IMR-90 (cell line): ENCODE results near the gene PCDHGB3. TPM values are rescaled to one million over a fixed set of nuclear protein-coding genes. Genes with fewer than 3 reads are reported as not detected.
A peak's percentile ranks its signal among the peaks of the same experiment; 100 is the strongest.

ENCODE experiments used
- ATAC-seq: fragments of 200-7000 bp; cut with Tn5 transposase; 2 replicates; pipeline ENCODE4 v1.9.1; 2020; ENCODE audit warnings: low read depth, mild to moderate bottlenecking, moderate library complexity
- BruUV-seq: library from RNA; stranded (reverse); fragments of 400-500 nt; replicated peaks from 2 replicates; lab custom pipeline; 2021; lab: Mats Ljungman, UMichigan
- CTCF ChIA-PET: fragments of 300-600 bp; formaldehyde crosslinking; extraction: SDS; loops from one replicate; lab custom pipeline; 2021; ENCODE audit warnings: antibody characterized with exemption; lab: Yijun Ruan, JAX
- POLR2A ChIA-PET: fragments of 300-600 bp; sonication (Branson Sonifier 250); formaldehyde crosslinking; loops from one replicate; lab custom pipeline; 2022; ENCODE audit warnings: antibody characterized with exemption; ENCODE audit not compliant: unreplicated experiment; lab: Charles Lee
- DNase-seq: peaks from one replicate; pipeline ENCODE4 v3.0.0; 2013
- H2AFZ ChIP-seq: replicated peaks from 2 replicates; pipeline ENCODE3; 2013; ENCODE audit warnings: low read length, mild to moderate bottlenecking; ENCODE audit not compliant: poor library complexity
- H2AK5ac ChIP-seq: 2 replicates; pipeline ENCODE4 v1.6.1; 2013; ENCODE audit warnings: low read depth, low read length, inconsistent platforms
- H2AK9ac ChIP-seq: replicated peaks from 2 replicates; pipeline ENCODE3; 2013; ENCODE audit warnings: mild to moderate bottlenecking, low read depth, low read length, moderate library complexity; ENCODE audit not compliant: poor library complexity
- H2BK120ac ChIP-seq: 2 replicates; pipeline ENCODE4 v1.6.1; 2013; ENCODE audit warnings: low read depth, low read length, inconsistent platforms
- H2BK15ac ChIP-seq: 3 replicates; pipeline ENCODE4 v1.6.1; 2013; ENCODE audit warnings: low read depth, low read length, inconsistent platforms
- H2BK20ac ChIP-seq: 2 replicates; pipeline ENCODE4 v1.6.1; 2013; ENCODE audit warnings: low read depth, mild to moderate bottlenecking, inconsistent platforms, low read length, moderate library complexity
- H2BK5ac ChIP-seq: 2 replicates; pipeline ENCODE4 v1.6.1; 2013; ENCODE audit warnings: mild to moderate bottlenecking, low read depth, low read length, inconsistent platforms; ENCODE audit not compliant: poor library complexity, severe bottlenecking
- H3K14ac ChIP-seq: replicated peaks from 2 replicates; pipeline ENCODE4 v1.6.1; 2013; ENCODE audit warnings: low read depth, low read length, inconsistent platforms
- H3K18ac ChIP-seq: 2 replicates; pipeline ENCODE4 v1.6.1; 2013; ENCODE audit warnings: low read depth, low read length, control low read depth
- H3K23ac ChIP-seq: 2 replicates; pipeline ENCODE4 v1.6.1; 2013; ENCODE audit warnings: low read depth, low read length, inconsistent platforms
- H3K27ac ChIP-seq: 2 replicates; pipeline ENCODE4 v1.5.1; 2013; ENCODE audit warnings: mild to moderate bottlenecking, control low read depth, low read length; ENCODE audit not compliant: insufficient read depth
- H3K27me3 ChIP-seq: 2 replicates; pipeline ENCODE4 v1.6.1; 2013; ENCODE audit warnings: low read length; ENCODE audit not compliant: control insufficient read depth, insufficient read depth
- H3K36me3 ChIP-seq: 2 replicates; pipeline ENCODE4 v1.6.1; 2013; ENCODE audit warnings: low read length, mixed read lengths; ENCODE audit not compliant: control insufficient read depth, insufficient read depth
- H3K4ac ChIP-seq: 2 replicates; pipeline ENCODE4 v1.6.1; 2013; ENCODE audit warnings: low read depth, low read length, inconsistent platforms
- H3K4me1 ChIP-seq: 2 replicates; pipeline ENCODE4 v1.6.1; 2013; ENCODE audit warnings: low read length, mixed read lengths; ENCODE audit not compliant: control insufficient read depth, insufficient read depth
- H3K4me2 ChIP-seq: 2 replicates; pipeline ENCODE4 v1.6.1; 2013; ENCODE audit warnings: low read depth, mild to moderate bottlenecking, control low read depth, low read length, moderate library complexity
- H3K4me3 ChIP-seq: 2 replicates; pipeline ENCODE4 v1.5.1; 2013; ENCODE audit warnings: low read depth, mild to moderate bottlenecking, control low read depth, low read length, moderate library complexity; ENCODE audit not compliant: insufficient read depth
- H3K56ac ChIP-seq: 2 replicates; pipeline ENCODE4 v1.6.1; 2013; ENCODE audit warnings: low read length, inconsistent platforms; ENCODE audit not compliant: insufficient read depth; ENCODE audit errors: extremely low read depth
- H3K79me1 ChIP-seq, 2 experiments: 2 replicates each; pipeline ENCODE4 v1.6.1; 2013; ENCODE audit warnings: low read length in 2 of 2, inconsistent platforms in 1 of 2, low read depth in 1 of 2
- H3K9ac ChIP-seq: 2 replicates; pipeline ENCODE4 v1.6.1; 2013; ENCODE audit warnings: low read depth, low read length, control low read depth
- H3K9me1 ChIP-seq: 2 replicates; pipeline ENCODE4 v1.6.1; 2013; ENCODE audit warnings: low read length, inconsistent platforms; ENCODE audit not compliant: insufficient read depth
- H3K9me3 ChIP-seq: 2 replicates; pipeline ENCODE4 v1.6.1; 2013; ENCODE audit warnings: low read length; ENCODE audit not compliant: control insufficient read depth, insufficient read depth
- H4K20me1 ChIP-seq: 2 replicates; pipeline ENCODE4 v1.6.1; 2013; ENCODE audit warnings: low read length, inconsistent platforms; ENCODE audit not compliant: insufficient read depth
- H4K5ac ChIP-seq: 2 replicates; pipeline ENCODE4 v1.6.1; 2013; ENCODE audit warnings: mild to moderate bottlenecking, low read depth, low read length, control low read depth
- H4K8ac ChIP-seq, 2 experiments: 2 replicates each; pipeline ENCODE4 v1.6.1; 2013; ENCODE audit warnings: low read depth in 2 of 2, low read length in 2 of 2, control low read depth in 1 of 2, inconsistent platforms in 1 of 2
- H4K91ac ChIP-seq: 2 replicates; pipeline ENCODE4 v1.6.1; 2013; ENCODE audit warnings: low read depth, low read length, inconsistent platforms; ENCODE audit not compliant: insufficient read depth
- BHLHE40 ChIP-seq: fragments of 150-350 bp; IDR thresholded peaks from 2 replicates; pipeline ENCODE4 v1.6.1; 2016; ENCODE audit warnings: mild to moderate bottlenecking, low read depth, low read length
- CEBPB ChIP-seq: IDR thresholded peaks from 2 replicates; pipeline ENCODE4 v1.6.1; 2012; ENCODE audit warnings: low read depth, low read length, improper control_type of control experiment
- CHD1 ChIP-seq: IDR thresholded peaks from 2 replicates; pipeline ENCODE4 v1.6.1; 2012; ENCODE audit warnings: low read depth, low read length, improper control_type of control experiment
- FOS ChIP-seq: fragments of 150-350 bp; IDR thresholded peaks from 2 replicates; pipeline ENCODE4 v1.6.1; 2016; ENCODE audit warnings: low read depth, low read length
- MAFK ChIP-seq: IDR thresholded peaks from 2 replicates; pipeline ENCODE4 v1.6.1; 2012; ENCODE audit warnings: low read depth, low read length, improper control_type of control experiment
- MAZ ChIP-seq: IDR thresholded peaks from 2 replicates; pipeline ENCODE4 v1.6.1; 2012; ENCODE audit warnings: low read depth, mild to moderate bottlenecking, low read length, improper control_type of control experiment, moderate library complexity, borderline replicate concordance
- MXI1 ChIP-seq: IDR thresholded peaks from 2 replicates; pipeline ENCODE4 v1.6.1; 2012; ENCODE audit warnings: low read depth, mild to moderate bottlenecking, low read length, moderate library complexity, borderline replicate concordance
- NFE2L2 ChIP-seq: fragments of 150-350 bp; IDR thresholded peaks from 2 replicates; pipeline ENCODE4 v1.6.1; 2016; ENCODE audit warnings: low read depth, mild to moderate bottlenecking, low read length
- POLR2A ChIP-seq: IDR thresholded peaks from 2 replicates; pipeline ENCODE4 v1.6.1; 2012; ENCODE audit warnings: mild to moderate bottlenecking, low read depth, low read length
- RAD21 ChIP-seq: IDR thresholded peaks from 2 replicates; pipeline ENCODE4 v1.6.1; 2012; ENCODE audit warnings: low read length, improper control_type of control experiment
- RCOR1 ChIP-seq: IDR thresholded peaks from 2 replicates; pipeline ENCODE4 v1.6.1; 2012; ENCODE audit warnings: mild to moderate bottlenecking, low read length, improper control_type of control experiment; ENCODE audit not compliant: insufficient replicate concordance
- RFX5 ChIP-seq: IDR thresholded peaks from 2 replicates; pipeline ENCODE4 v1.8.0; 2012; ENCODE audit warnings: low read depth, mild to moderate bottlenecking, low read length, moderate library complexity
- SMC3 ChIP-seq: fragments of 150-350 bp; IDR thresholded peaks from 2 replicates; pipeline ENCODE4 v1.6.1; 2016; ENCODE audit warnings: low read depth, mild to moderate bottlenecking, antibody characterized with exemption, low read length, moderate library complexity
- whole genome bisulfite sequencing, 2 experiments: methylation state at CpG; one replicate each; pipeline versions ENCODE4 v1.1.5 to v1.1.7; 2013; ENCODE audit warnings: missing lambda C conversion rate in 2 of 2; ENCODE audit not compliant: insufficient read length in 1 of 2; ENCODE audit errors: extremely low coverage in 2 of 2; 5-methylcytosine and 5-hydroxymethylcytosine counted together
- dilution Hi-C: fragments of 300-500 bp; cut with HindIII; formaldehyde crosslinking; loops from one replicate; pipeline ENCODE4 v1.14.3; 2018; ENCODE audit warnings: low sequenced_read_pairs; ENCODE audit not compliant: unreplicated experiment
- in situ Hi-C: fragments of 300-500 bp; cut with MboI; formaldehyde crosslinking; loops from 3 replicates; pipeline ENCODE4 v1.14.3; 2019; ENCODE audit warnings: low sequenced_read_pairs, inconsistent platforms, mixed read lengths
- intact Hi-C: fragments of 100-400 bp; cut with micrococcal nuclease; formaldehyde crosslinking; loops from 2 replicates; pipeline ENCODE4 v1.10.0; 2022
- polyA plus RNA-seq, 3 experiments: library from polyadenylated mRNA; depleted of rRNA; stranded (reverse); fragments of >200 nt; gene quantifications; 2 replicates each; pipeline ENCODE4 v1.2.3, GENCODE V29; 2012; ENCODE audit warnings: low replicate concordance in 1 of 3
- total RNA-seq: library from RNA; depleted of rRNA; stranded (reverse); fragments of >200 nt; gene quantifications from 2 replicates; pipeline ENCODE4 v1.2.3, GENCODE V29; 2012
- TF ChIP-seq, protein P1 (sequence below): fragments of 150-350 bp; IDR thresholded peaks from 2 replicates; pipeline ENCODE4 v1.6.1; 2016; ENCODE audit warnings: low read depth, mild to moderate bottlenecking, low read length, moderate library complexity, borderline replicate concordance
- TF ChIP-seq, protein P2 (sequence below): conservative IDR thresholded peaks from 2 replicates; pipeline ENCODE4 v1.5.1; 2012; ENCODE audit warnings: mild to moderate bottlenecking, low read depth, low read length, improper control_type of control experiment
- TF ChIP-seq, protein P3 (sequence below): fragments of 150-350 bp; IDR thresholded peaks from 2 replicates; pipeline ENCODE4 v1.6.1; 2017; ENCODE audit warnings: mild to moderate bottlenecking, antibody characterized with exemption, low read length, low read depth

PCDHGB3 gene
- total and polyA plus RNA-seq, 2 of the 4 experiments (the other 2 are of a cell fraction) = 3.4 to 5.9 TPM

DNA sequence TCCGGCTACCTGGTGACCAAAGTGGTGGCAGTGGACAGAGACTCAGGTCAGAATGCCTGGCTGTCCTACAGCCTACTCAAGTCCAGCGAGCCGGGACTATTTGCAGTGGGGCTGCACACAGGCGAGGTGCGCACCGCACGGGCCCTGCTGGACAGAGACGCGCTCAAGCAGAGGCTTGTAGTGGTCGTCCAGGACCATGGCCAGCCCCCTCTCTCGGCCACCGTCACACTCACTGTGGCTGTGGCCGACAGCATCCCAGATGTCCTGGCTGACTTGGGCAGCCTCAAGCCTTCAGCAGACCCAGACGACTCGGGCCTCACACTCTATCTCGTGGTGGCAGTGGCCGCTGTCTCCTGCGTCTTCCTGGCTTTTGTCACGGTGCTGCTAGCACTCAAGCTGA lies 13.1 kb upstream of the PCDHGB3 start:
- Histone ChIP-seq H3K56ac (no peak overlapping the region), H3K9me1 (no peaks in the 10 kb centered on the region), H3K9me3 (peaks cover 59% of the 10 kb centered on the region), H3K79me1 (no peaks in the 10 kb centered on the region), H2AK9ac (no peak overlapping the region), H2AK5ac (no peak overlapping the region), H3K4me3 (no peak overlapping the region), H3K4me1 (no peaks in the 10 kb centered on the region), H3K27me3 (no peaks in the 10 kb centered on the region), H4K8ac (no peak overlapping the region), H3K4ac (no peak overlapping the region), H4K5ac (no peak overlapping the region), H2BK15ac (no peak overlapping the region), H2BK20ac (no peak overlapping the region), H2BK5ac (no peak overlapping the region), H2BK120ac (no peak overlapping the region), H3K23ac (no peak overlapping the region), H4K91ac (no peak overlapping the region), H3K9ac (no peak overlapping the region), H3K18ac (no peak overlapping the region), H3K27ac (no peak overlapping the region), H3K14ac (no peak overlapping the region; the same call in 1 of the 2 replicates), H2AFZ (peak overlapping the region; percentile 28), H3K4me2 (no peak overlapping the region), H4K20me1 (no peaks in the 10 kb centered on the region), H3K36me3 (peaks cover 5% of the 10 kb centered on the region; the same call in 1 of the 2 replicates)
- dilution Hi-C loops (no loop called here), intact Hi-C loops (no loop called here), in situ Hi-C loops (no loop called here)
- BruUV-seq = no TSS peak
- POLR2A ChIA-PET = no interaction called here
- no peak for TF ChIP-seq RCOR1
- no peak for TF ChIP-seq NFE2L2
- TF ChIP-seq POLR2A = no peak
- TF ChIP-seq, protein P1, sequence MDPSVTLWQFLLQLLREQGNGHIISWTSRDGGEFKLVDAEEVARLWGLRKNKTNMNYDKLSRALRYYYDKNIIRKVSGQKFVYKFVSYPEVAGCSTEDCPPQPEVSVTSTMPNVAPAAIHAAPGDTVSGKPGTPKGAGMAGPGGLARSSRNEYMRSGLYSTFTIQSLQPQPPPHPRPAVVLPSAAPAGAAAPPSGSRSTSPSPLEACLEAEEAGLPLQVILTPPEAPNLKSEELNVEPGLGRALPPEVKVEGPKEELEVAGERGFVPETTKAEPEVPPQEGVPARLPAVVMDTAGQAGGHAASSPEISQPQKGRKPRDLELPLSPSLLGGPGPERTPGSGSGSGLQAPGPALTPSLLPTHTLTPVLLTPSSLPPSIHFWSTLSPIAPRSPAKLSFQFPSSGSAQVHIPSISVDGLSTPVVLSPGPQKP = no peak
- no peak for TF ChIP-seq MXI1
- no peak for TF ChIP-seq BHLHE40
- no peak for TF ChIP-seq SMC3
- TF ChIP-seq FOS = no peak
- TF ChIP-seq CEBPB = no peak
- no peak for TF ChIP-seq RAD21
- TF ChIP-seq MAFK = no peak
- TF ChIP-seq, protein P2, sequence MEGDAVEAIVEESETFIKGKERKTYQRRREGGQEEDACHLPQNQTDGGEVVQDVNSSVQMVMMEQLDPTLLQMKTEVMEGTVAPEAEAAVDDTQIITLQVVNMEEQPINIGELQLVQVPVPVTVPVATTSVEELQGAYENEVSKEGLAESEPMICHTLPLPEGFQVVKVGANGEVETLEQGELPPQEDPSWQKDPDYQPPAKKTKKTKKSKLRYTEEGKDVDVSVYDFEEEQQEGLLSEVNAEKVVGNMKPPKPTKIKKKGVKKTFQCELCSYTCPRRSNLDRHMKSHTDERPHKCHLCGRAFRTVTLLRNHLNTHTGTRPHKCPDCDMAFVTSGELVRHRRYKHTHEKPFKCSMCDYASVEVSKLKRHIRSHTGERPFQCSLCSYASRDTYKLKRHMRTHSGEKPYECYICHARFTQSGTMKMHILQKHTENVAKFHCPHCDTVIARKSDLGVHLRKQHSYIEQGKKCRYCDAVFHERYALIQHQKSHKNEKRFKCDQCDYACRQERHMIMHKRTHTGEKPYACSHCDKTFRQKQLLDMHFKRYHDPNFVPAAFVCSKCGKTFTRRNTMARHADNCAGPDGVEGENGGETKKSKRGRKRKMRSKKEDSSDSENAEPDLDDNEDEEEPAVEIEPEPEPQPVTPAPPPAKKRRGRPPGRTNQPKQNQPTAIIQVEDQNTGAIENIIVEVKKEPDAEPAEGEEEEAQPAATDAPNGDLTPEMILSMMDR = no peak
- no peak for TF ChIP-seq RFX5
- TF ChIP-seq MAZ = no peak
- TF ChIP-seq, protein P3, sequence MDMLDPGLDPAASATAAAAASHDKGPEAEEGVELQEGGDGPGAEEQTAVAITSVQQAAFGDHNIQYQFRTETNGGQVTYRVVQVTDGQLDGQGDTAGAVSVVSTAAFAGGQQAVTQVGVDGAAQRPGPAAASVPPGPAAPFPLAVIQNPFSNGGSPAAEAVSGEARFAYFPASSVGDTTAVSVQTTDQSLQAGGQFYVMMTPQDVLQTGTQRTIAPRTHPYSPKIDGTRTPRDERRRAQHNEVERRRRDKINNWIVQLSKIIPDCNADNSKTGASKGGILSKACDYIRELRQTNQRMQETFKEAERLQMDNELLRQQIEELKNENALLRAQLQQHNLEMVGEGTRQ = no peak
- TF ChIP-seq CHD1 = no peak
- CTCF ChIA-PET = no interaction called here
- DNase-seq = no peak
- no peak for ATAC-seq
- 64% methylated on average over 13 of the region's 19 CpGs; no CpG with 5 or more reads in 1 of the 2 experiments for WGBS, 2 experiments
